Transverse colon (tissue), 3 donors: Measurements from ENCODE around the gene ANKRD65.

Experiments
- EP300 ChIP-seq: sonication (generic); formaldehyde crosslinking; IDR thresholded peaks from one replicate; pipeline ENCODE4 v1.6.1; 2017; ENCODE audit warnings: antibody characterized with exemption, low read depth
- TF ChIP-seq, protein P1 (sequence below), 5 experiments: fragments of 200-600 bp in 3 of 5; fragments of 450-650 bp in 2 of 5; sonication (generic) in 3 of 5; IDR thresholded peaks; 1 replicate in 2 of 5; 2 replicates in 3 of 5; pipeline ENCODE4 v1.5.1; 2016 to 2017; ENCODE audit warnings: antibody characterized with exemption in 5 of 5, inconsistent platforms in 3 of 5, mild to moderate bottlenecking in 2 of 5, moderate library complexity in 1 of 5

GRCh38 chr1:1399872-1400575 lies 21.1 kb downstream of the ANKRD65 start:
- TF ChIP-seq, protein P1, sequence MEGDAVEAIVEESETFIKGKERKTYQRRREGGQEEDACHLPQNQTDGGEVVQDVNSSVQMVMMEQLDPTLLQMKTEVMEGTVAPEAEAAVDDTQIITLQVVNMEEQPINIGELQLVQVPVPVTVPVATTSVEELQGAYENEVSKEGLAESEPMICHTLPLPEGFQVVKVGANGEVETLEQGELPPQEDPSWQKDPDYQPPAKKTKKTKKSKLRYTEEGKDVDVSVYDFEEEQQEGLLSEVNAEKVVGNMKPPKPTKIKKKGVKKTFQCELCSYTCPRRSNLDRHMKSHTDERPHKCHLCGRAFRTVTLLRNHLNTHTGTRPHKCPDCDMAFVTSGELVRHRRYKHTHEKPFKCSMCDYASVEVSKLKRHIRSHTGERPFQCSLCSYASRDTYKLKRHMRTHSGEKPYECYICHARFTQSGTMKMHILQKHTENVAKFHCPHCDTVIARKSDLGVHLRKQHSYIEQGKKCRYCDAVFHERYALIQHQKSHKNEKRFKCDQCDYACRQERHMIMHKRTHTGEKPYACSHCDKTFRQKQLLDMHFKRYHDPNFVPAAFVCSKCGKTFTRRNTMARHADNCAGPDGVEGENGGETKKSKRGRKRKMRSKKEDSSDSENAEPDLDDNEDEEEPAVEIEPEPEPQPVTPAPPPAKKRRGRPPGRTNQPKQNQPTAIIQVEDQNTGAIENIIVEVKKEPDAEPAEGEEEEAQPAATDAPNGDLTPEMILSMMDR (IDR thresholded peaks at IDR 0.05): no peak
- no peak for TF ChIP-seq EP300
